GM06990 (cell line): ENCODE data around the gene CACNA1B.

ENCODE experiments used
- DNase-seq: peaks from one replicate; pipeline ENCODE4 v3.0.0-alpha.2; 2011; ENCODE audit not compliant: insufficient read length; ENCODE audit errors: extremely low read depth
- H3K27me3 ChIP-seq: replicated peaks from 2 replicates; pipeline ENCODE4 v1.6.0; 2011; ENCODE audit warnings: low read length; ENCODE audit not compliant: control insufficient read depth, insufficient read depth
- H3K36me3 ChIP-seq: 2 replicates; pipeline ENCODE4 v1.5.1; 2011; ENCODE audit warnings: low read length; ENCODE audit not compliant: control insufficient read depth, insufficient read depth
- H3K4me3 ChIP-seq: replicated peaks from 2 replicates; pipeline ENCODE4 v1.5.1; 2011; ENCODE audit warnings: low read depth, mild to moderate bottlenecking, control low read depth, low read length
- TF ChIP-seq, protein P1 (sequence below): IDR thresholded peaks from 2 replicates; pipeline ENCODE4 v1.5.1; 2011; ENCODE audit warnings: low read length, control low read depth, mild to moderate bottlenecking, inconsistent platforms; ENCODE audit not compliant: insufficient read depth, poor library complexity, severe bottlenecking

Gene CACNA1B

DNA sequence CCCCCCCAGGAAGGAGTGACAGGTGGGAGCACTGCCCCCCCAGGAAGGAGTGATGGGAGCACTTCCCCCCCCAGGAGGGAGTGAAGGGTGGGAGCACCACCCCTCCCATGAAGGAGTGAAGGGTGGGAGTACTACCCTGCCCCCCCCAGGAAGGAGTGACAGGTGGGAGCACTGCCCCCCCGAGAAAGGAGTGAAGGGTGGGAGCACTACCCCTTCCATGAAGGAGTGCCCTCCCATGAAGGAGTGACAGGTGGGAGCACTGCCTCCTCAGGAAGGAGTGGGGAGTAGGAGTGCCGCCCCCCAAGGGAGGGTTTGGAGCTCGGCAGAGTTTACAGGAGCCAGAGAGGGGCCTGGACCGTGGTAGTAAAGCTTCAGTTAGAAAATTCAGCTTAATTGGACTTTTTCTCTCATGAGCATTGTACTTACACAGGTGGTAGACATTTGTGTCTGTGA lies 100.7 kb downstream of the CACNA1B start:
- TF ChIP-seq, protein P1, sequence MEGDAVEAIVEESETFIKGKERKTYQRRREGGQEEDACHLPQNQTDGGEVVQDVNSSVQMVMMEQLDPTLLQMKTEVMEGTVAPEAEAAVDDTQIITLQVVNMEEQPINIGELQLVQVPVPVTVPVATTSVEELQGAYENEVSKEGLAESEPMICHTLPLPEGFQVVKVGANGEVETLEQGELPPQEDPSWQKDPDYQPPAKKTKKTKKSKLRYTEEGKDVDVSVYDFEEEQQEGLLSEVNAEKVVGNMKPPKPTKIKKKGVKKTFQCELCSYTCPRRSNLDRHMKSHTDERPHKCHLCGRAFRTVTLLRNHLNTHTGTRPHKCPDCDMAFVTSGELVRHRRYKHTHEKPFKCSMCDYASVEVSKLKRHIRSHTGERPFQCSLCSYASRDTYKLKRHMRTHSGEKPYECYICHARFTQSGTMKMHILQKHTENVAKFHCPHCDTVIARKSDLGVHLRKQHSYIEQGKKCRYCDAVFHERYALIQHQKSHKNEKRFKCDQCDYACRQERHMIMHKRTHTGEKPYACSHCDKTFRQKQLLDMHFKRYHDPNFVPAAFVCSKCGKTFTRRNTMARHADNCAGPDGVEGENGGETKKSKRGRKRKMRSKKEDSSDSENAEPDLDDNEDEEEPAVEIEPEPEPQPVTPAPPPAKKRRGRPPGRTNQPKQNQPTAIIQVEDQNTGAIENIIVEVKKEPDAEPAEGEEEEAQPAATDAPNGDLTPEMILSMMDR: no peak
- DNase-seq: no peak
- Histone ChIP-seq H3K36me3 (no peaks in the 10 kb centered on the region), H3K27me3 (no peaks in the 10 kb centered on the region), H3K4me3 (no peak overlapping the region)

DNA sequence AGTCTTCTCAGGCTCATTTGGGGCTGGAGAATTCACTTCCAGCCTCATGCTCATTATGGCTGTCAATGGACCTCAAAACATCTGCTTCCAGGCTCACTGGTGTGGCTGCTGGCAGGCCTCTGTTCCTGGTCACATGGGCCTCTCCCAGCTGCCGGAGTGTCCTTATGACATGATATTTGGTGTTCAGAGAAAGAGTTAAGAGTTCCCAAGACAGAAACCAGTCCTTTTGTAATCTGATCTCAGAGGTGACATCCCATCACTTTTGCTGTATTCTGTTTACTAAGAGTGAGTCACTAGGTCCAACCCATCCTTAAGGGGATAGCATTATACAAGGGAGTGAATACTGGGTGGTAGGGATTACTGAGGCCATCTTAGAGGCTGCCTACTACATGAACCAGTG lies 104.6 kb downstream of the CACNA1B start:
- no peak overlapping the region for H3K4me3 ChIP-seq
- H3K27me3 ChIP-seq: no peaks in the 10 kb centered on the region
- no peak for DNase-seq
- H3K36me3 ChIP-seq: no peaks in the 10 kb centered on the region
- TF ChIP-seq, protein P1: no peak

DNA sequence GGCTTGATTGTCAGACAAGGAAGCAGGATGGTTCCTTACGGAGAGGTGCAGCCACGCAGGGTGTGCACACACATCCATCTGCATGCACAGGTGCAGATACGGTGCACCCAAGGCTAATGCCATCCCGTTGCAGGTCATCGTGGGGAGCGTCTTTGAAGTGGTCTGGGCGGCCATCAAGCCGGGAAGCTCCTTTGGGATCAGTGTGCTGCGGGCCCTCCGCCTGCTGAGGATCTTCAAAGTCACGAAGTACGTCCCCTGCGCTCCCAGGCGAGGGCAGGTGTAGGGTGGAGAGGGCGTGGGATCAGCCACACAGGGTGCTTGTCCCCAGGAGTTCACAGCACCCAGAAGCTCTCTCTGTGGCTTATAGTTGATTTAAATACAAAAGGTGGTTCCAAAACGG lies 106.4 kb downstream of the CACNA1B start:
- Histone ChIP-seq H3K27me3 (no peaks in the 10 kb centered on the region; the same call in 1 of the 2 replicates), H3K4me3 (no peak overlapping the region), H3K36me3 (no peaks in the 10 kb centered on the region)
- no peak for DNase-seq
- TF ChIP-seq, protein P1: no peak

DNA sequence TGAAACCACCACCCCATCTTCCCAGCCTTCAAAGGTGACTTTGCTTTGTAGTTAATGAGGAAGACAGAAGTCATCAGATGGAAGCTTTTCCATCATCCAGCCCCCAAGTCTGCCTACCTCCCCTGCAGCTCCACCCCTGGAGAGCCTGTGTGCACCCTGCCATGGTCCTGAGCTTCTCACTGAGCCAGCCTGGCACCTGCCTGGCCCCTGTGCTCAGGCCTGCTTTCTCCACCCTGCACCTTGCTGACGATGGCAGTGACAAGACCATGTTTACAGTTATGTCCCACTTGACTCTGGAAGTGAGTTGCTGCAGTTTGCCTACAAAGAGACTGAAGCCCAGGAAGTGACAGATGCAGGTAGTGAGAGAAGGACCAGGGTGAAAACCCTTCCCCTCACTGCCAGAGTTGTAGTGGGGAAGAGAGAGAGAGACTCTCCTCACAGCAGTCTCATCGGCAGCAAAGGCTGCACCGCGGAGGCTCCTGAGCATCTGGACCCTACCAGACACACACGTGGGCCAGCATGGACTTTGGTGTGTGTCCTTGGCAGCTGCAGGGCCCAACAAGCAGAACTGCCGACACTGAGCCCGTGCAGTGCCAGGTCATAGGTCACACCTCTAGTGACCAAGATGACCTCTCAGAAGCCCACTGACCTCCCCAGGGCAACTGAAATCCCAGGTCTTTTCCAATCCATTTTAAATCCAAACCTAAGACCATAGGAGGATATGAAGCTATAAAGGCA lies 107.1 kb downstream of the CACNA1B start:
- no peaks in the 10 kb centered on the region for H3K36me3 ChIP-seq
- H3K27me3 ChIP-seq: no peaks in the 10 kb centered on the region; the same call in 1 of the 2 replicates
- no peak overlapping the region for H3K4me3 ChIP-seq
- no peak for DNase-seq
- TF ChIP-seq, protein P1: no peak

DNA sequence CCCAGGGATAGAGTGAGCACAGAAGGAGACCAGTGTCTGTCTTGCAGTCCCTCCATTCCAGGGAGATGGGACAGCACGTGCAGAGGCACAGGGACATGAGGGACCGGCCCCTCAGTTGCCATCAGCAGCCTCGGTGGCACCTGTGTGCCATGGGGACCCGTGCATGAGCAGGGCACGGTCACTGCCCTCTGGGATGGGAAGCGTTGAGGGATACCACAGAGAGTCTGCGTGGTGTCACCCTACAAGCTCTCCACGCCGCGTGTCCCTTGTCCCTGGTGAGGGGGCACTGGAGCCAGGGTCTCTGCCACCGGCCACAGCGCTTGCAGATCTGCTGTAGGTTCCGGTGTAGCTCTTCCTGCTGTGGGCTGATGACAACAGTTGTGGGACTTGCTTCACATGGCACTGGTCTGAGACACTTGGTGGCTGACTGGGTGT lies 108.1 kb downstream of the CACNA1B start:
- no peak for DNase-seq
- Histone ChIP-seq H3K36me3 (no peaks in the 10 kb centered on the region), H3K27me3 (no peaks in the 10 kb centered on the region; the same call in 1 of the 2 replicates), H3K4me3 (no peak overlapping the region)
- TF ChIP-seq, protein P1: no peak
